Measurements from ENCODE around the gene C2CD4D.
"Not testable (repeated sequence)": the region's sequence is repeated elsewhere in the genome, so short reads cannot be mapped to it uniquely, and the experiment has no call there.

C2CD4D gene

DNA sequence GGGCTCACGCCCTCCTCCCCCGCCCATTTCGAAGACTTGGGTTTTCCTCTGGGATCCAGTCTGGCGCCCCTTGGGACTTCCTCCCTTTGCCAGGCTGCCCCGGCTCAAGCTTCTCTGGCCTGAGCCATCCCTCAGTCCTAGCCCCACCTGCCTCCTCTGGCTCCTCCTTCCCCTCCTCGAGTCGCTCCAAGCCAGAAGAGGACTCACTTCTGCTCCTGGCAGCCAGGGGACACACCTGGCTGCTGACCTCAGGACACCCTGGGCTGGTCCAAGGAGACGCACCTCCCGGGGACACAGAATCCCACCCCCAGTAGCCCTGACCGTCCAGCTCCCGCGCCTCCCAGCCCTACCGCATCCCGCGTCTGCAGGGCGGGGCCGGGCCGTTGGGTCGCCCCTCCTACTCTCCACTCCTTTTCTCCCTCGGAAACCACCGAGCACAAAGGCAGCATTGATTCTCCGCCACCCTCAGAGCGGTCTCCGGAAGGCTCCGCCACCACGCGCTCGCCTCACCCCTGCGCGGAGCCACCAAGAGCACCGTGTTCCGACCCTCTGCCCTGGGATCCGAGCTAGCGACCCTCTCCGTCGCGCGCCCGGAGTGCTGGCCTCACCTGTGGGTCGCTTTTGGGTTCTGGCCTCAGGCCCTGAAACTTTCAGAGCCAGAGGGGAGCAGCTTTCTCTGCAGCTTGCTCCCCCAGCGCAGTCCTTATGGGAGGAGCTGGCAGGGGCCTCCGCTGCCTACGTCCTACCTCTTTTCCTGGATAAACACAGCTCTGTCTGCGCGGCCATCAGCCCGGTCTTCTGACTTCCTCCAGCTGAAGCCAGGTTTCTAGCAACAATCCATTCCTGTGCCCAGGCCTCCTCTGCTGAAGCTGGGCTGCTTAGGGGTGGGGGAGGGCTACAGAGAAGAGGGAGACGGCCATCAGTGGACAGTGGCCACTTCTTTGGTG lies at the start of gene C2CD4D:
C2CD4D (minus strand) TSS at position 364 of the 947 bp plus-strand sequence. CDS start 831 bp downstream, outside the sequence.
- DNase-seq (ENCODE audit: low read depth): peak; percentile 71

DNA sequence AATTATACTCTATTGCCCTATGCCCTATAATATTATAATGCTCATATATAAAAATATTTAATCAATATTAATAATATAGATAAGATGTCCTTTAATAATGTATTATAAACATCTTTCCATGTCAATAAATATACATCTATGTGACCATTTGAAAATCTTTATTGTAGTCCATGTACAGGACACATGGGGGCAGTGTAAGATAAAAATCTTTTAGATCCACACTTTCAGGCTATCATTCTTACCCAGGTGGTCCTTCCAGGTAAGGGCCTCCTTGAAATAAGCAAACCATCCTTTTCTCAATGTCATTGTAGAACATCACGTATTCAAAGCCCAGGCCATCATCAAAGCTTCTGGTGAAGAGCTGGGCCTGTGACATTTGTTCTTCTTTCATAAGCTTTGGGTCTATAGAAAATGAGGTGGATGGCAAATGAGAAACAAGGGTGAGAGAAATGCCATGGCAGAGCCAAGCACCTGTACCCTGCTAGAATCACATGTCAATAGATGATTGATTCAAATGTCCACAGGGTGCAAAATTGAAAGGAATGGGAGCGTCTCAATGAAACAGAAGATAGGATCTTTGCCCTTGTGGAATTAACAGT lies 49.5 kb upstream of the C2CD4D start:
- no peak for DNase-seq (ENCODE audit: low read depth)

DNA sequence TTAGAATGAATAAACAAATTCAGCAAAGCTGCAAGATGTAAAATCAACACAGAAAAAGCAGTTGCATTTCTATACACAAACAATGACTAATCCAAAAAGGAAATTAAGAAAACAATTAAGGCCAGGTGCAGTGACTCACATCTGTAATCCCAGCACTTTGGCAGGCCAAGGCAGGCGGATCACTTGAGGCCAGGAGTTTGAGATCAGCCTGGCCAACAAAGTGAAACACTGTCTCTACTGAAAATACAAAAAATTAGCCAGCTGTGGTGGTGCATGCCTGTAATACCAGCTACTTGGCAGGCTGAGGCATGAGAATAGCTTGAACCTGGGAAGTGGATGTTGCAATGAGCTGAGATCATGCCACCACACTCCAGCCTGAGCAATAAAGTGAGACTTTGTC lies 47.4 kb upstream of the C2CD4D start:
- no peak for DNase-seq (ENCODE audit: low read depth)

DNA sequence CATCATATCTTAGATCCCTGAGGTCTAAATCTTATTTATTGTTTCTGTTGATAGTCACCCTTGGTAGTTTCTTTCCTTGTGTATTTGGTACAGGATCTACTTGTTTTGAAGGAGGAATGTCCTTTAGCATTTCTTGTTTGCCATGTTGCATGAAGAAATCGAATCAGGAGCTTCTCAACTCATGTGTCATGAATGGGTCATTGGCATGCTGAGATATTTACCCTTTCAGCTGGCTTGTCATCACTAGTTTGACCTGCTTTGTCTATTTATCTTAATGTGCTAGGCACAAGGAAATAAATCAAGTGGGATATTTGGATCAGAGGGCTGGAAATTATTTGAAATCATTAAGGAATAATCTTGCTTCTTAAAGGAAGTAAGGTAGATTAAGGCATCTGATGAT lies 45.9 kb upstream of the C2CD4D start:
- DNase-seq (ENCODE audit: low read depth): no peak

DNA sequence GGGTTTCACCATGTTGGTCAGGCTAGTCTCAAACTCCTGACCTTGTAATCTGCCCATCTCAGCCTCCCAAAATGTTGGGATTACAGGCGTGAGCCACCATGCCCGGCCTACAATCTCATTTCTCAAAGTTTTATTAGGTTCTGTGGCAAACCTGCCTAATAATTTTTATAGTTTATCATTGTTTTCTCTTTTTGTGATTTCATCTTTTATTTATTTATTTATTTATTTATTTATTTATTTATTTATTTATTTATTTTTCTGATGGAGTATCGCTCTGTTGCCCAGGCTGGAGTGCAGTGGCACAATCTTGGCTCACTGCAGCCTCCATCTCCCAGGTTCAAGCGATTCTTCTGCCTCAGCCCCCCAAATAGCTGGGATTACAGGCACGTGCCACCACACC lies 45.3 kb upstream of the C2CD4D start:
- not testable (repeated sequence) for DNase-seq (ENCODE audit: low read depth)

DNA sequence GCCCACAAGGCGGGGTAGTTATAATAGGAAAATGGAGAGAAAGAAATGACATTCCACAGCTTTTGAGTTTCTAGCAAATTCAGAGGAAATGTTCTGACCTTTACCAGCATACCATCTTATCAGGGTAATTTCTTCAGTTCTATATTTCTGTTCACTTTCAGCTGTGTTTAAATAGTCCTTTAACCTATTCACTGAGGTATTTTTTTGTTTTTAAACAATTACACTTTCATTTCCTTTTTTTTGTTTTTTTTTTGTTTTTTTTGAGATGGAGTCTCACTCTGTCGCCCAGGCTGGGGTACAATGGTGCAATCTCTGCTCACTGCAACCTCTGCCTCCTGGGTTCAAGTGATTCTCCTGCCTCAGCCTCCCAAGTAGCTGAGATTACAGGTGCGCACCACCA lies 44.8 kb upstream of the C2CD4D start:
- DNase-seq (ENCODE audit: low read depth): not testable (repeated sequence)

DNA sequence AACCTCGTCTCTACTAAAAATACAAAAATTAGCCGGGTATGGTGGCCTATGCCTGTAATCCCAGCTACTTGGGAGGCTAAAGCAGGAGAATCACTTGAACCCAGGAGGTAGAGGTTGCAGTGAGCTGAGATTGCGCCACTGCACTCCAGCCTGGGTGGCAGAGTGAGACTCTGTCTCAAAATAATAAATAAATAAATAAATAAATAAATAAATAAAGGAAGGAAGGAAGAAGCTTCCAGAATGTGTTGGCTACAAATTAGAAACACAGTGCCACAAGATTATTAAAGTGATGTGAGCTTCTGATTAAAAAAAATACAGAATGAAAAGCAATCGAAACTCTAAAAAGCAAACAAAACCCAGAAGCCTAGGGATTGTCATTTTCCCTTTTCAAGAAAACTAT lies 44.3 kb upstream of the C2CD4D start:
- not testable (repeated sequence) for DNase-seq (ENCODE audit: low read depth)

DNA sequence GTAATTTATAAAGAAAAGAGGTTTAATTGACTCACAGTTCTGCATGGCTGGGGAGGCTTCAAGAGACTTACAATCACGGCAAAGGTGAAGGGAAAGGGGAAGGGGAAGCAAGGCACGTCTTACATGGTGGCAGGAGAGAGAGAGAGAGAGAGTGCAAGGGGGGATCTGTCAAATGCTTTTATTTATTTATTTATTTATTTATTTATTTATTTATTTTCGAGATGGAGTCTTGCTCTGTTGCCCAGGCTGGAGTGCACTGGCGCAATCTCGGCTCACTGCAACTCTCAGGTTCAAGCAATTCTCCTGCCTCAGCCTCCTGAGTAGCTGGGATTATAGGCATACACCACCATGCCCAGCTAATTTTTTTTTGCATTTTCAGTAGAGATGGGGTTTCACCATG lies 43.3 kb upstream of the C2CD4D start:
- DNase-seq (ENCODE audit: low read depth): not testable (repeated sequence)

DNA sequence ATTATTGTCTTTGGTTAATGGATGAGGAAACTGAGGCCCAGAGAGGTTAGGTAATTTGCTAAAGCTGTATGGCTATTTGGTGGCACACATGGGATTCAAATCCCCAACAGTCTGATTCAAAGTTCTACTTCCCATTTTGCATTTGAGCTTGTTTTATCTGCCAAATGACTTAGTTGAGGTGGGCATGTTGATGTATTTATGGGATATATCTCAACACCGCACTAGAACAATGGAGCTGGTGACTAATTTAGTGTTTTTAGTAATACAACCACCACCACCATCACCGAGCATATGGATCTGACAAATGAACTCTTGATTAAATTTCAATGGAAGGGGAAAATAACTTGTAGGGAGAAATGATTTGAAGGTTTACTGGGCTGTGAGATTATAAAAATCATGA lies 42.8 kb upstream of the C2CD4D start:
- no peak for DNase-seq (ENCODE audit: low read depth)

DNA sequence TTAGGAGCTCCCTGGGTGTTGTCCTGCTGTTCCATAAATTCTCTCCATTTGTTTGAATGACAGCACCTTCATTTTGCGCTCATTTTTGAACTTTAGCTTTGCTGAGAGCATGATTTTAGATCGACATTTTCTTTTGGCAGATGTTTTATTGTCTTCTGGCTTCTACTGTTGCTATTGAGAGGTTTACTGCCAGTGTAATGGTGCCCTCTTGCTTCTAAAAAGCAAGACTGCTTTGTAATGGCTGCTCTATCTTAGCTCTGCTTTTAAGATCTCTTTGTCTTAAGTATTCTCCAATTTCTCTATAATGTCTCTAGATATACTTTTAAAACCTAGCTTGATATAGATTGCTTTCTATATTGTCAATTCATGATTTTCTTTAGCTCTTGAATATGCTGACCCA lies 41.9 kb upstream of the C2CD4D start:
- no peak for DNase-seq (ENCODE audit: low read depth)

DNA sequence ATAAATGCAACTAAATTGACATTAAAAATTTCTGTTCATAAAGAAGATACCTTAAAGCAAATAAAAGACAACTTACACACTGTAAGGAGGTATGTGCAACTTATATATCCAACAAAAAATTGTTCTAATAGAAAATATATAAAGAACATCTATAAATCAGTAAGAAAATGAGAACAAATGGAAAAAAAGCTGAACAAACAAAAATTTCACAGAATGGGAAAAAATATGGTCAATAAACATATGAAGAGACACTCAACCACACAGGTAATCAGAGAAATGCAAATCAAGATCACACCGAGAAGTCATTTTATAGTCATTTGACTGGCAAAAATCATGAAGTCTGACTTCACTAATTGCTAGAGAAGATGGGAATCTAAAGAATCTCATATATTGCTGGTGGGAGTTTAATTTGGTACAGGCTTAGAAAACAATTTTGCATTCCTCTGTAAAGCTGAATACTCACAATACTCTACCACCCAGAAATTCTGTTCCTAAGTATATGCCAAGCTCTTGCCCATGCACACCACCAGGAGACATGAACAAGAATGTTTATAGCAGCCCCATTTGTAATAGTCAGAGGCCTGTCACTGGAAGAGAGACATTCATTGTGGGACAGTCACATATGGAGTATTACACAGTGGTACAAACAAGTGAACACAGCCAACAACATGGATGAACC lies 35.9 kb upstream of the C2CD4D start:
- DNase-seq (ENCODE audit: low read depth): no peak

DNA sequence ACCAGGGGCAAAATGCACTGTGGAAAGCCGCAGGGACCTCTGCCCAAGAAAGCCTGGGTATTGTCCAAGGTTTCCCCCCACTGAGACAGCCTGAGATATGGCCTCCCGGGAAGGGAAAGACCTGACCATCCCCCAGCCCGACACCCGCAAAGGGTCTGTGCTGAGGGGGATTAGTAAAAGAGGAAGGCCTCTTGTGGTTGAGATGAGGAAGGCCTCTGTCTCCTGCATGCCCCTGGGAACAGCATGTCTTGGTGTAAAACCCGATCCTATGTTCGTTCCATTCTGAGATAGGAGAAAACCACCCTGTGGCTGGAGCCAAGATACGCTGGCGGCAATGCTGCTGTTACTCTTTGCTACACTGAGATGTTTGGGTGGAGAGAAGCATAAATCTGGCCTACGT lies 33.2 kb upstream of the C2CD4D start:
- not testable (repeated sequence) for DNase-seq (ENCODE audit: low read depth)

DNA sequence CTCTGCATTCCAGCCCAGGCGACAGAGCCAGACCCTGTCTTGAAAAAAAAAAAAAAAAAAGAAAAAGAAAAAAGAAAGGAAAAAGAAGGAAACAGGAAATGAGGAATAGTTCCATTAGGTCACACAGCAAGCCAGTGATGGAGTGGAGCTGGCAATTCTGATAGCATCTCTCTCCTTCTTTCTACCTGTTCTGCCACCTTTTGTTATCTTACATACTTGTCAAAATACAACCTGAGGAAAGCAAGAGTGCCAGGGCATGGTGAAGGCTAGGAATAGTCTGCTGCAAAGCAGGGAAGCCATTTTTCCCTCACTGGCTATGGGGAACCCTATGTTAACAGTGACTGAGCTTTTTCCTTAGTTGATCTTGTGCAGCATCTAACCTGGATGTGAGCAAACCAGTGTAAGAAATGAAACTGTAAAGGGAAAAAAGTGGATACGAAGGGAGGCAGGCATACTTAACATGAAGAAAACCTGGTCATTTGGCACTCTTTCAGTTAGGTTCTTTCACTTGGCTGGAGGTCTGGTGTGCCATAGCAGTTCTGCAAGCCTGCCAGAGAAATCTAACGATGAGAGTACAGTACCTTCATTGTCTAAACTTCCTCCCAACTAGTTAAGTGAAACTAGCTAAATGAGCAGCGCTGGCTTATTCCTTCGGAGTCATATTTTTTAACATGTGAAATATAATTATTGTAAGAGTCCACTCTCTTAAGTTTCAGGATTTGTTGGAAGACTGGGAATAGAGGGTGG lies 31.8 kb upstream of the C2CD4D start:
- no peak for DNase-seq (ENCODE audit: low read depth)

DNA sequence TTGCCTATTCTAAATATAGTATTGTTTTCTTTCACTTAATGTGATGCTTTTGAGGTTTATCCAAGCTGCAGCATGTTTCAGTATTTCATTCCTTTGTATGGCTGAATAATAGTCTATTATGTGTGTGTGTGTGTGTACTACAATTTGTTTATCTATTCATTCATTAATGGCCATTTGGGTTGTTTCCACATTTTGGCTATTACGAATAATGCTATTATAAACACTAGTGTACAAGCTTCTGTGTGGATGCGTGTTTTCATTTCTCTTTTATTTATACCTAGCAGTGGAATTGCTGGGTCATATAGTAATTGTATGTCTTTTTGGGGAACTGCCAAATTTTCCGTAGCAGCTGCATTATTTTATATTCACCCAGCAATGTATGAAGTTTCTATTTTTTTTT lies 28.9 kb upstream of the C2CD4D start:
- DNase-seq (ENCODE audit: low read depth): no peak

DNA sequence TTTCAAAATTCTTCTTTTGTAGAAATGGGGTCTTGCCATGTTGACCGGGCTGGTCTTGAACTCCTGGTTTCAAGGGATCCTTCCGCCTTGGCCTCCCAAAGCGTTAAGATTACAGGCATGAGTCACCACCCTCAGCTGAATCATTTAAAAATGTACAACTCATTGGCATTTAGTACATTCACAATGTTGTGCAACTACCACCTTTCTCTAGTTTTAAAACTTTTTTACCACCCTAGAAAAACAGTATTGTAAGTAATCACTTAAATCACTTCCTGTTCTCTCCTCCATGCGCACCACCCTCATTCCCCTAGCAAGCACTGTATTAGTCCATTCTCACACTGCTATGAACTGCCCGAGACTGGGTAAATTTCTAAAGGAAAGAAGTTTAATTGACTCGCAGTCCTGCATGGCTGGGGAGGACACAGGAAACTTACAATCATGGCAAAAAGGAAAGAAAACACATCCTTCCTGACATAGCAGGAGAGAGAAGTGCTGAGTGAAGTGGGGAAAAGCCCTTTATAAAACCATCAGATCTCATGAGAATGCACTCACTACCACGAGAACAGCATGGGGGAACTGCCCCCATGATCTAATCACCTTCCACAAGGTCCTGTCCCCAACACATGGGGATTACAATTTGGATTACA lies 28.3 kb upstream of the C2CD4D start:
- DNase-seq (ENCODE audit: low read depth): no peak

DNA sequence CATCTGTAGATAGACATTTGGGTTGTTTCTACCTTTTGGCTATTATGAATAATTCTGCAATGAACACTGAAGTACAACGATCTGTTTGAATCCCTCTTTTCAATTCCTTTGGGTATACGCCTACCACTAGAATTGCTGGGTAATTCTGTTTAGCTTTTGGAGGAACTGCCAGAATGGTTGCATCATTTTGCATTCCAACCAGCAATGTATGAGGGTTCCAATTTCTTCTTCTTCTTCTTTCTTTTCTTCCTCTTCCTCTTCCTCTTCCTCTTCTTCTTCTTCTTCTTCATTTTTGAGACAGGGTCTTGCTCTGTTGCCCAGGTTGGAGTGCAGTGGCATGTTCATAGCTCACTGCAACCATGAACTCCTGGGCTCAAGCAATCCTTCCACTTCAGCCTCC lies 27.7 kb upstream of the C2CD4D start:
- DNase-seq (ENCODE audit: low read depth): no peak

DNA sequence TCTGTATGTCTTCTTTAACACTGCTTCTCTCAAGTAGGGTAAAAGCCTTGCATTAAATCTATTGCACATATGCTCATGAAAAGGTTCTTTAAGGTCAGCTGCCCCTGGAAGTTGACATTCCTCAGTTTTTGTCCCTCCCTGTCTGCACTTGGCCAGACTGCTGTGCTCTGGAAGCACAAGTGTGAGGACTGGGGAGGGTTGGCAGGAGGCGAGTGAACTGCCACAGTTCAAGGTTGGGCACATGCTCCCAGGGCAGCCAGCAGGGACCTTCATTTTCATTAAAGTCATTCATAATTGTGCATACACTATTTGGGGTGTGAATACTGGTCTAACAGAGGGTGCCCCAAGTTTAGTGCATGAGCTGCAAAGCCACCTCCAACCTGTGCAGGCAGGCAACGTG lies 24.8 kb upstream of the C2CD4D start:
- no peak for DNase-seq (ENCODE audit: low read depth)

DNA sequence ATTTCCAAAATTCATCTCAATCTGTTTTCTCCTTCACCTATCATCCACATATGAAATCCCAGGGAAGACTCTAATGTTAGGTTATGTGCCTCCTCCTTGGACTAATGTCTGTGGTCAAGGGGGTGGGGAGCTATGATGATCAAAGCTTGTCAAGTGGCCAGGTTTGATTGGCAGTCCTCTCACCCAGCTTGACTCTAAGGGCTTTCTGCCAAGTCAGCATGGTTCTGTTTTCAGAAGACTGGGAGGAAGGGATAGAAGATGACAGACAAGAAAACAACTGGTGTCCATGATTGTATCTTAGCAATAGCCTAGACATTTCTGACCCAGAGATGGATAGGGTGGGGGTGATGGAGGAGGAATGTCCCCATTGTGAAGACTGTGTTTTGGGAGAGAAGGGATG lies 23.0 kb upstream of the C2CD4D start:
- DNase-seq (ENCODE audit: low read depth): no peak

DNA sequence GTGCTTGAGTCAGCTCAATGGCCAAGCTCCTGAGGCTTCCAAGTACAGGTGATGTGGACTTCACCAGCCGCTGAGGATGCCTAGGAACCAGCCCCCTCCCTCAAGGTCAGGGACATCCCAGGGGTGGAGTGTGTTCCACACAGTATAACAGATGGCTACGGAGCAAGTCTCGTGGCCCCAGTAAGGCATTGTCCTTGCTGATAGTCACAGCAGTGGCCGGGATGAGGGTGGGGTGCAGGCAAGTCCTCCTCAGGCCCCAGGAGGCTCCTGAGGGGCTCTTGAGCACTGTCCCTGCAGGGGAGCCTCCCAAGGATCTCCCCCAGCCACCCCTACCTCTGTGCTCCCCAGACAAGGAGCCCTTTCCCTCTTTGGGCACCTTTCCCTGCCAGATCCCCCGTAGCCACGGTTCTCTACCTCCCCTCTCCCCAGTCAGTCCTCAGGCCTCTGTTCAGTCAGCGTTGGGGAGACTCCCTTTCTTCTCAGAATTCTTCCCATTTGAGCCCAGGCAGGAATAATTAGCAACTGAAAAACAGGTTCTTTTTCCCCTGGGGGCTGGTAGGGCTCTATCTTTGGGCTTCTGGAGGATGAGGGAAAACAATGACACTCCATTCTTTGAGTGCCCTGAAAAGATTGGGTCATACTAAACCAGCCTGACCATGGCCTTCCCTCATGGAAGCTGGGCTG lies 21.0 kb upstream of the C2CD4D start:
- DNase-seq (ENCODE audit: low read depth): no peak

DNA sequence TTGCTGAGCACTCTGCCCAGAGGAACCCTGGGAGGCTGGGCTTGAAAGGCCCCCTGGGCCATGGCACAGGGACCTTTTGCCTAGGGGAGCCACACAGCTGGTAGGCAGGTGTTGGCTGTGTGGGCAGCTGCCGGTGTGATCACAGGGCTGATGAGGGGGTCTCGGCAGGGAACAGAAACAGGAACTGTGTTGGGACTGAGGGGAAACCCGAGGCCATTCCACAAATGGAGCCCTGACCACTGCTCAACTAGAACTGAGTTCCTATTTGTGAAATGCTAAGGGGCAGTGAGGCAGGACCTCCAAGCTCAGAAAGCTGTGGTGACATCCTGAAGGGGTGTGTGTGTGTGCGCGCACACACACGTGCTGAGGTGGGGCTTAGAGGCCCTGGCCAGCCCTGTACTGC lies 20.3 kb upstream of the C2CD4D start:
- DNase-seq (ENCODE audit: low read depth): no peak
